ENCODE measurements around the gene OTUD3. TPM values are rescaled to one million over a fixed set of nuclear protein-coding genes. Genes with fewer than 3 reads are reported as not detected.

OTUD3 gene
- total and polyA plus RNA-seq, 2 of the 13 experiments (the other 11 are each of a cell fraction or from before 2014, with no cell fraction given), result 5.2 to 7.5 TPM

GRCh38 chr1:19925342-19926070 lies 43.3 kb downstream of the OTUD3 start (continued):
- TF ChIP-seq SOX6 (IDR thresholded peaks at IDR 0.05) (no peak), SOX6 (CRISPR knock-in tag; IDR thresholded peaks at IDR 0.05) (peak; percentile 92), CREB1 (IDR thresholded peaks at IDR 0.05) (peak; percentile 35; the same call in 1 of the 2 replicates), CREB1 (CRISPR knock-in tag; IDR thresholded peaks at IDR 0.05) (peak; percentile 77), SKIL (CRISPR knock-in tag; IDR thresholded peaks at IDR 0.05; ENCODE audit: borderline replicate concordance) (peak; percentile 66; the same call in 1 of the 2 replicates), ZNF615 (CRISPR knock-in tag; IDR thresholded peaks at IDR 0.05; ENCODE audit: borderline replicate concordance) (no peak), ZFY (CRISPR knock-in tag; IDR thresholded peaks at IDR 0.05) (0 out of 2 replicates have a peak, but pooled peaks have one; percentile 31), ZNF263 (CRISPR knock-in tag; IDR thresholded peaks at IDR 0.05) (0 out of 2 replicates have a peak, but pooled peaks have one; percentile 43), ZNF777 (CRISPR knock-in tag; IDR thresholded peaks at IDR 0.05) (no peak), ETS1 (CRISPR knock-in tag; IDR thresholded peaks at IDR 0.05) (no peak), NFKB2 (CRISPR knock-in tag; IDR thresholded peaks at IDR 0.05; ENCODE audit: borderline replicate concordance) (no peak), ZSCAN22 (CRISPR knock-in tag; IDR thresholded peaks at IDR 0.05) (no peak), ZNF318 (CRISPR knock-in tag; IDR thresholded peaks at IDR 0.05) (0 out of 2 replicates have a peak, but pooled peaks have one; percentile 36), LCORL (IDR thresholded peaks at IDR 0.05) (no peak; the same call in 1 of the 2 replicates), LCORL (CRISPR knock-in tag; IDR thresholded peaks at IDR 0.05) (peak; percentile 96), RFXAP (CRISPR knock-in tag; IDR thresholded peaks at IDR 0.05; ENCODE audit: borderline replicate concordance) (no peak), TCF7 (IDR thresholded peaks at IDR 0.05; ENCODE audit: low read depth) (peak; percentile 96), PHF21A (CRISPR knock-in tag; IDR thresholded peaks at IDR 0.05) (peak; percentile 78; the same call in 1 of the 2 replicates), PAX8 (CRISPR knock-in tag; IDR thresholded peaks at IDR 0.05; ENCODE audit: borderline replicate concordance) (no peak), ZNF747 (CRISPR knock-in tag; IDR thresholded peaks at IDR 0.05; ENCODE audit: borderline replicate concordance) (peak; percentile 67; the same call in 1 of the 2 replicates)
